Measurements from ENCODE around the gene DGKB.

The DGKB gene

DNA sequence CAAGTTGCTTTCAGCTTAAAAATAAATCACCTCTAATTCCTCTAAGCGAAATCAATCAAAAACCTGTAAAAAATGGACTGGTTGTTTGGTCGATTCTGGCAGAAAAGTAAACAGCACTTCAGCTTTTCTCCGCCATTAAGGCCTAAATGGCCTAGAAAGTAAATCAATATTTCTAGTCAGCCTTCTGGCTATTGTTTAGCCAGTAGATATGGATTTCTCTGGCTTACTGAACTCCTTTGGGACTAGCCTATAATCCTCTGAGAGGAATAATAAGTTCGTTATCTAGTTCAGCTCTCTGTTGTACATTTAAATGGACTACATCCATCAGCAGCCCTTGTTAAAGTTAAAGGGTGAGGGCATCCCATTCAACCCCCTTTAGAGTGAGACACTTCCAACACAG is 513.0 kb downstream of the DGKB start:
- Histone ChIP-seq H3K36me3 (replicated peaks) (no peaks in the 10 kb centered on the region), H3K9me3 (no peaks in the 10 kb centered on the region), H3K27me3 (ENCODE audit: low read depth) (no peaks in the 10 kb centered on the region), H3K4me1 (peaks cover 9% of the 10 kb centered on the region), H3K4me3 (no peak overlapping the region)
- in situ Hi-C loops (cut with MboI; ENCODE audit: low sequenced_read_pairs), result no loop called here
- peak in 1 of 2 experiments; percentile 66 for DNase-seq (ENCODE audit: low spot score in 2 of 2)

GRCh38 chr7:14389181-14389591 is 513.4 kb downstream of the DGKB start:
- H3K9me3 ChIP-seq, result no peaks in the 10 kb centered on the region
- H3K36me3 ChIP-seq (replicated peaks), result no peaks in the 10 kb centered on the region
- H3K4me1 ChIP-seq, result peaks cover 9% of the 10 kb centered on the region
- in situ Hi-C loops (cut with MboI; ENCODE audit: low sequenced_read_pairs), result no loop called here
- DNase-seq (ENCODE audit: low spot score in 2 of 2), result peak in 1 of 2 experiments; percentile 20
- H3K4me3 ChIP-seq, result no peak overlapping the region
- no peaks in the 10 kb centered on the region for H3K27me3 ChIP-seq (ENCODE audit: low read depth)

DNA sequence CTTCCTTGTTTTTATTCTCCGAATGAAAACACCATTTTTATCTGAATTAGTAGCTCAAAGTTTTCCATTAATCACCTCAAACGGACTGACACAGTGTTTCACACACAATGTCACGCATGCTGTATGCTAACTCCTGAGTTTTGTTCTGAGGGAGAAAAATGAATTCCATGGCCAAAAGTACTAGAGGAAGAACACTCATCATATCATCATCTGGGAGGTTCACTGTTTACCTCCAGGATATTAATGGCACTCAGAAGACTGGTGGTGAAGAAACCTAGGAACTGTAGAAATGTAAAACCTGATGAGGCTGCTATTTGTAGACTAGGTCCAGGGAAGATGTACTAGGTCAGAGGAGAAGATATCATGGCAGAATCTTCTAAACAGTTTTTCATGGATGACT is 517.5 kb downstream of the DGKB start:
- no peak overlapping the region for H3K4me3 ChIP-seq
- in situ Hi-C loops (cut with MboI; ENCODE audit: low sequenced_read_pairs), result no loop called here
- no peaks in the 10 kb centered on the region for H3K9me3 ChIP-seq
- no peaks in the 10 kb centered on the region for H3K27me3 ChIP-seq (ENCODE audit: low read depth)
- peaks cover 9% of the 10 kb centered on the region for H3K4me1 ChIP-seq
- no peaks in the 10 kb centered on the region for H3K36me3 ChIP-seq (replicated peaks)
- no peak for DNase-seq (ENCODE audit: low spot score in 2 of 2)

DNA sequence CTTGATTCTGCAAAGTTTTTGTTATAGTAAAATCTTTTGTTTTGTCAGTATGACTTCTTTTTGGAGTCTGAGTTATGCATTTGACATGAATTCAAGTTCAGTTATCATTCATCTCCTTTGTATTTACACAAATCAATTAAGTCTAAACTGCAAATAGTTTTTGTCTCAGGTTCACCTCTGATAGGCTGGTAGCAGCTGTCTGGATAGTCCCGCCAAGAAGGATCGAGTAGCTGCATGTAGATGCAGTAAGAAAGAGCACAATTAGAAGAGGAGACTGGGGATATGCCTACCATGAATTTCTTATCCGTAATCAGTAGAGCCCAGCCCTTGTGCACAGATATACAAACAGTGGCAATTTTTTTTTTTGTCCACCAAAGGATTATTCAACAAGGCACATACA is 520.6 kb downstream of the DGKB start:
- H3K4me3 ChIP-seq, result no peak overlapping the region
- H3K27me3 ChIP-seq (ENCODE audit: low read depth), result no peaks in the 10 kb centered on the region
- no peaks in the 10 kb centered on the region for H3K36me3 ChIP-seq (replicated peaks)
- H3K9me3 ChIP-seq, result no peaks in the 10 kb centered on the region
- no peaks in the 10 kb centered on the region for H3K4me1 ChIP-seq
- in situ Hi-C loops (cut with MboI; ENCODE audit: low sequenced_read_pairs), result no loop called here
- no peak for DNase-seq (ENCODE audit: low spot score in 2 of 2)

DNA sequence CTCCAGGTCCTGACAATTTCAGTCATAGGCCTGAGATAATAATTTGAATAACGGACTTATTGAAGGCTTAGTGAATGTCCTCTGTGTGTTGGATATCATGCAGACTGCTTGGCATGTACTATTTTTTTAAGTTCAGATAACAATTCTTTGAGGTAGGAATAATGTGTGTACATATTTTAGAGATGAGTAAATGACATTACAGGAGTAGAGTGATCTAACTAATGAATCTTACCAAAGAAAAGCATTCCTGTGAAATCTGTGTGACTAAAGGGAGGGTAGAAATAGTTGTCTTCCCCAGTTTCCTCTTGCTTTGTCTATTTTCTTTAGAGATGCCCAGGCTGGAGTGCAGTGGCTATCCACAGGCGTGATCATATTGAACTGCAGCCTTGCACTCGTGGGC is 521.2 kb downstream of the DGKB start:
- Histone ChIP-seq H3K4me1 (no peaks in the 10 kb centered on the region), H3K36me3 (replicated peaks) (no peaks in the 10 kb centered on the region), H3K4me3 (no peak overlapping the region), H3K9me3 (no peaks in the 10 kb centered on the region), H3K27me3 (ENCODE audit: low read depth) (no peaks in the 10 kb centered on the region)
- in situ Hi-C loops (cut with MboI; ENCODE audit: low sequenced_read_pairs), result no loop called here
- no peak for DNase-seq (ENCODE audit: low spot score in 2 of 2)

DNA sequence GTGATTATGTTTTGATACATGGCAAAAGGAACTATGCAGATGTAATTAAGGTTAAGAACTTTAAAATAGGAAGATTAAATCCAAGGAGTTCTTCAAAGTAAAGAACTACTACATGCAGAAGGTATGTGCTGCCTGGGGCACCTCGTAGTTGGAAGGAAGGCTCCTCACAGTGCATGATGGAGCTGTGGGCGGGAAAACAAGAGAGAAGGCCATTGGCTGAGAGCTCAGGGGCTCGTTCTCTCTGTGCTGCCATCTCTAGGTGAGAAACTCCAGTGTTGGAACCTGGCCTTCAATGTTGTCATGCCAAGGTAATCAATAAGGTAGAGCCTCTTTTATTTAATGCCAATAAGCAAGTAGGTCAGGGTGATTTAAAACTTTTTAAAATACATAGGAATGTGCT is 521.7 kb downstream of the DGKB start:
- in situ Hi-C loops (cut with MboI; ENCODE audit: low sequenced_read_pairs), result no loop called here
- Histone ChIP-seq H3K4me1 (no peaks in the 10 kb centered on the region), H3K36me3 (replicated peaks) (no peaks in the 10 kb centered on the region), H3K27me3 (ENCODE audit: low read depth) (no peaks in the 10 kb centered on the region), H3K9me3 (no peaks in the 10 kb centered on the region), H3K4me3 (no peak overlapping the region)
- no peak for DNase-seq (ENCODE audit: low spot score in 2 of 2)

DNA sequence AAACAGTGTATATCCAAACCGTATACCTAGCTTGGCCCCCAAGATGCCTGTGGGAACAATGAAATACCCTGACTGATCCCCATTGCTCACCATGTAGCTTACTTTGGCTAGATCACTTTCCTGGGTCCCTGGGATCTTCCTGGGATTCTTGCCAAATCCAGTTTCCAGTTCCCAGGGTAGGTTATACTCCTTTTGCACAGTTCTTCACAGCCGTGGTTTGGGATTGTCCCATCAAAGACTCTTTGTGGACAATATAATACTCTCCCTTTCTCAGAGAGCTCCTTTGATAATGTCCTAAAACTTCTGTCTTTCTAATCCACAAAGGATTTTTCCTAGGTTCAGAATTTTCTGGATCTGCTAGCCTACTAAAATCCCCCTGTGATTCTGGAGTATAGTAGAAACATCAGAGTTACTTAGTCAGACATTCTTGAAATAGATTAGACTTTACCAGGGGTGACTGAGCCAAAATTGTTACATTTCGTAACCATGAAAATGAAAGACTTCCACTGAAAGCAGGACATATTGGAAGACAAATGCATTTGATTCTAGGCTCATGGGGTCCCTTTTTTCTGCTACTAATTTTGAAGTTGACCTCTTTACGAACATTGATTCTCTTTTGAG is 524.8 kb downstream of the DGKB start:
- Histone ChIP-seq H3K4me3 (no peak overlapping the region), H3K9me3 (no peaks in the 10 kb centered on the region), H3K27me3 (ENCODE audit: low read depth) (no peaks in the 10 kb centered on the region), H3K4me1 (no peaks in the 10 kb centered on the region), H3K36me3 (replicated peaks) (no peaks in the 10 kb centered on the region)
- DNase-seq (ENCODE audit: low spot score in 2 of 2), result no peak
- in situ Hi-C loops (cut with MboI; ENCODE audit: low sequenced_read_pairs), result no loop called here

- Histone ChIP-seq H3K4me3 (no peak overlapping the region), H3K4me1 (no peaks in the 10 kb centered on the region), H3K36me3 (replicated peaks) (no peaks in the 10 kb centered on the region), H3K27me3 (ENCODE audit: low read depth) (no peaks in the 10 kb centered on the region), H3K9me3 (no peaks in the 10 kb centered on the region)
- no peak for DNase-seq (ENCODE audit: low spot score in 2 of 2)
- in situ Hi-C loops (cut with MboI; ENCODE audit: low sequenced_read_pairs), result no loop called here
Measured at GRCh38 chr7:14376711-14377110, 525.8 kb downstream of the DGKB start.

DNA sequence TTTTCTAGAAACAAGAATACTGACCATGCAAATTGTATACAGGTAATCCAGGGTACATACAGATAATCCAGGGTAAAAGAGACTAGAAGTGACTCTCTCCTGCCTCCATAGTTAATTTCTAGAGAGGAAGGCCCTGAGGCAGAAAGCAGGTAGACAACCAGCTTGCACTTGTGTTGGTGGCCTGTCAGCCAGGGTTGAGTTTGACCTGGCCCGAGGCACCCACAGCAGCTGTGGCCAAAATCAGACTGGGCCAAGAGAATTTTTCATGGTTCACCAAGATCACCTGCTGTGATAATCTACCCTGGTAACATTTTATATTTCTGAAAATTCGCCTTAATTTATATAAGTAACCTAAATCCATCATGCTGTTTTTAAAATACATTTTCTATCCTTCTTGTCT is 526.6 kb downstream of the DGKB start:
- no peak overlapping the region for H3K4me3 ChIP-seq
- no peaks in the 10 kb centered on the region for H3K36me3 ChIP-seq (replicated peaks)
- in situ Hi-C loops (cut with MboI; ENCODE audit: low sequenced_read_pairs), result no loop called here
- no peaks in the 10 kb centered on the region for H3K27me3 ChIP-seq (ENCODE audit: low read depth)
- H3K9me3 ChIP-seq, result no peaks in the 10 kb centered on the region
- DNase-seq (ENCODE audit: low spot score in 2 of 2), result no peak
- no peaks in the 10 kb centered on the region for H3K4me1 ChIP-seq

DNA sequence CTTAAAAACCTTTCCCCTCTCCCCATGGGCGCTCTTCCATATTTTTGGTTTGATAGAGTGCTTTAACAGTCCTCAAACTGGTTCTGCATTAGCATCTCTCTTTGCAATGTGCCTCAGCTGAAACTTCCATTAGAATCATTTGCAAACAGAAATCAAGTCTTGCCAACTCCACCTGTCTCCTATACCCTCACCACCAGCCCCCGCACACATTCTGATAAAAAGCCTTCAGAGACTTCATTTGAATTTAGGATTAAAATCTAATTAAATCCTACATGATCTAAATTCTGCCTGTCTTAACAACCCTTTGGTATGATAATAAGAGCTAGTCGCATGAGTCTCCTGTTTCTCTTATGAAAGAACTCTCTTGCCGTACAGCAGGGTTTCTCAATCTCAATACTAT is 528.2 kb downstream of the DGKB start:
- no peaks in the 10 kb centered on the region for H3K27me3 ChIP-seq (ENCODE audit: low read depth)
- no peak overlapping the region for H3K4me3 ChIP-seq
- no peak for DNase-seq (ENCODE audit: low spot score in 2 of 2)
- H3K4me1 ChIP-seq, result no peaks in the 10 kb centered on the region
- peaks cover 2% of the 10 kb centered on the region; the same call in 1 of the 2 replicates for H3K9me3 ChIP-seq
- no peaks in the 10 kb centered on the region for H3K36me3 ChIP-seq (replicated peaks)
- in situ Hi-C loops (cut with MboI; ENCODE audit: low sequenced_read_pairs), result no loop called here

GRCh38 chr7:14368285-14368684 is 534.3 kb downstream of the DGKB start:
- no peaks in the 10 kb centered on the region for H3K36me3 ChIP-seq (replicated peaks)
- H3K9me3 ChIP-seq, result peaks cover 2% of the 10 kb centered on the region; the same call in 1 of the 2 replicates
- H3K4me3 ChIP-seq, result no peak overlapping the region
- H3K27me3 ChIP-seq (ENCODE audit: low read depth), result no peaks in the 10 kb centered on the region
- DNase-seq (ENCODE audit: low spot score in 2 of 2), result no peak
- peaks cover 4% of the 10 kb centered on the region for H3K4me1 ChIP-seq
- in situ Hi-C loops (cut with MboI; ENCODE audit: low sequenced_read_pairs), result no loop called here

DNA sequence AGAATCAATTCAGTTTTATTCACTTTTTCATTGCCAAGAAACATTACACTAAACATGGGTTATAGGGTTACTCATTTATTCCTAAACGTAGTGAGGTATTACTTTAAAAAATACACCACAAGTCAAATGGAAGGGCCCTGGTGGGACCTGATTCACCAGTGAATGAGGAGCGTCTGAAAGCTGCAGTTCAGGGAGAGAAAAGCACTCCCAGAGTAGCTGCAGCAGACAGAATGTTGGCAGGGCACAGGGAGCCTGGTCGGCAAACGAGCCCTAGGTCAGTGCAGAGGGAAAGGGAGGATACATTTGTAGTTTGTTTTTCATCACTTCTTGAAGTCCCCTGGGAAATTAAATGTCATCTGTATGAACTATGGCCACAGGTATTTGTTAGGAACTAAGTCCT is 551.4 kb downstream of the DGKB start:
- no peaks in the 10 kb centered on the region for H3K4me1 ChIP-seq
- H3K9me3 ChIP-seq, result no peaks in the 10 kb centered on the region
- H3K4me3 ChIP-seq, result no peak overlapping the region
- no peaks in the 10 kb centered on the region for H3K27me3 ChIP-seq (ENCODE audit: low read depth)
- in situ Hi-C loops (cut with MboI; ENCODE audit: low sequenced_read_pairs), result no loop called here
- no peaks in the 10 kb centered on the region for H3K36me3 ChIP-seq (replicated peaks)
- no peak for DNase-seq (ENCODE audit: low spot score in 2 of 2)

DNA sequence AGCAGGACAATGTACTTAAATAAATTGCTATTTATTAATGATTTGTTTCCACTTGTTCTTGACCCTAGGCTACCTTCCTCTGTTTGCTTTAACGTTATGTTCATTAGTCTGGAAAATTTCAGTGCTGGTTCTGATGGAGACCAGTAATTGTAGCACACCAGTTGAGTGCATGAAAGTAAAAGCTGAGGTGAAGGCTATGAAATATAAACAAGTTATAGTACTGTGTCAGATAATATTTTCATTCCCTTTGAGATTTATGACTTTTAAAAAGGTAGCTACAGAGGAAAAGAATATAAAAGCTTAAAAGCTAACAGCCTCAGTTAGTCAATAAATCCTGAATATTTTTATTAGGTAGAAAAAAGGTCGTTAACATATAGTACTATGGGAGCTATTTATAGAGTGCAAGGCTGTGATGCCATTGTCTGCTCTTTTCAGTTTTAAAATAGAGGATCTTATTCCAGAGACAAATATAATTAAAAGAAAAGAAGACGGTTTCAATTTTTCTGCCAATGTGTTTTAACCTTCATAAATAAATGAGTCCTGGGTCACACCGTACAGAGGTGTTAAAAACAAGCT is 561.3 kb downstream of the DGKB start:
- no peak overlapping the region for H3K4me3 ChIP-seq
- no peaks in the 10 kb centered on the region for H3K27me3 ChIP-seq (ENCODE audit: low read depth)
- DNase-seq (ENCODE audit: low spot score in 2 of 2), result no peak
- no peaks in the 10 kb centered on the region for H3K36me3 ChIP-seq (replicated peaks)
- in situ Hi-C loops (cut with MboI; ENCODE audit: low sequenced_read_pairs), result no loop called here
- no peaks in the 10 kb centered on the region for H3K9me3 ChIP-seq
- H3K4me1 ChIP-seq, result peaks cover 15% of the 10 kb centered on the region

GRCh38 chr7:14340393-14341074 is 562.0 kb downstream of the DGKB start:
- DNase-seq (ENCODE audit: low spot score in 2 of 2), result peak in 1 of 2 experiments; percentile 19
- Histone ChIP-seq H3K9me3 (no peaks in the 10 kb centered on the region), H3K36me3 (replicated peaks) (no peaks in the 10 kb centered on the region)

More at GRCh38 chr7:14340393-14341074, 562.0 kb downstream of the DGKB start:
- H3K4me3 ChIP-seq, result no peak overlapping the region
- H3K4me1 ChIP-seq, result peaks cover 15% of the 10 kb centered on the region
- H3K27me3 ChIP-seq (ENCODE audit: low read depth), result no peaks in the 10 kb centered on the region
- in situ Hi-C loops (cut with MboI; ENCODE audit: low sequenced_read_pairs), result no loop called here
